ENCODE results near the gene KCNH5.

GRCh38 chr14:62689733-62690132, 355.5 kb downstream of the KCNH5 start:
- TF ChIP-seq CTCF (IDR thresholded peaks at IDR 0.05; ENCODE audit: borderline replicate concordance, extremely low read depth, low read length, poor library complexity, severe bottlenecking) (no peak), EZH2 (IDR thresholded peaks at IDR 0.05; ENCODE audit: borderline replicate concordance, low read depth, low read length, severe bottlenecking) (no peak)
